ENCODE data around the gene SH3D19.

- TF ChIP-seq EP300 (IDR thresholded peaks at IDR 0.05), result no peak
- TF ChIP-seq CTCF (IDR thresholded peaks at IDR 0.05), result no peak
- TF ChIP-seq POLR2A (IDR thresholded peaks at IDR 0.05), result no peak
These were observed 119.0 kb downstream of the SH3D19 start for GRCh38 chr4:151206241-151207005.

Measured in ovary (tissue), 3 donors.